Measurements from ENCODE around the gene MTA1. TPM values are rescaled to one million over a fixed set of nuclear protein-coding genes. Genes with fewer than 3 reads are reported as not detected.

The MTA1 gene
- total RNA-seq, 2 experiments from 2014 or later, result 107 to 113 TPM

DNA sequence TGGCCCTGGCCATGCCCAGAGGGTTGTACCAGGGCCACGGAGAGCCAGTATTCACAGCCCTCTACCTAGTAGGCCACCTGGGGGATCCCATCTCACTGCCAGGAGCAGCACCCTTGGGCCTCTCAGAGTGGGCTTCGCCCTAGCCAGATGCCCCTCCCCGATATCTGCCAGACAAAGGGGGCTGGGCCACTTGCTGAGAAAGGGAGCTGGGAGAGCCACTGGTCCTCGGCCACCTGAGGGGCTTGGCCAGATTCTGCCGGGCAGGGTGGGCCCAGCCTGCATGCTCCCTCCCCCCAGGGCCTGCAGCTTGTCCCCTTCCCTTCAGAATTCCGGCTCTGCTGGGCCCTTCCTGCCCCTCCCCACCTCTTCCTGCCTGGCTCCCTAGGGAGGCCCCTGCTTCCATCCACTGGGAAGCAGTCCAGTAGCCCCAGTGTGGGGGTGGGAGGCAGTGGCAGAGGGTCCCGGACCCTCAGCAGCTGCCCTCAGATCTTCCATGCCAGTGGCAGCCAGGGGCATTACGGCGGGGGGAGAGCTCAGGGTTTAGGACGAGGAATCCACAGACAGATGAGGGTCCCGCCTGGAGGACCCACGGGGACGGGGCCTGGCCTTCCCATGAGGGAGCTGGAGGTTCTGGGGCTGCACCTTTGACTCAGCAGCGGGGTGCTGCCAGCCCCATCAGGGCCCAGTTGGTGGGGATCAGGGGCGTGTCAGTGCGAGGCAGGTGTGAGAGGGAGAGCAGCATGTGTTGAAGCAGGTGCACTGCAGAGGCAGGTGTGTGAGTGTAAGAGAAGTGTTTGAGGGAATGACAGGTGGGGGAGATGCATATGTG is 57.4 kb downstream of the MTA1 start:
- TF ChIP-seq, protein P1, sequence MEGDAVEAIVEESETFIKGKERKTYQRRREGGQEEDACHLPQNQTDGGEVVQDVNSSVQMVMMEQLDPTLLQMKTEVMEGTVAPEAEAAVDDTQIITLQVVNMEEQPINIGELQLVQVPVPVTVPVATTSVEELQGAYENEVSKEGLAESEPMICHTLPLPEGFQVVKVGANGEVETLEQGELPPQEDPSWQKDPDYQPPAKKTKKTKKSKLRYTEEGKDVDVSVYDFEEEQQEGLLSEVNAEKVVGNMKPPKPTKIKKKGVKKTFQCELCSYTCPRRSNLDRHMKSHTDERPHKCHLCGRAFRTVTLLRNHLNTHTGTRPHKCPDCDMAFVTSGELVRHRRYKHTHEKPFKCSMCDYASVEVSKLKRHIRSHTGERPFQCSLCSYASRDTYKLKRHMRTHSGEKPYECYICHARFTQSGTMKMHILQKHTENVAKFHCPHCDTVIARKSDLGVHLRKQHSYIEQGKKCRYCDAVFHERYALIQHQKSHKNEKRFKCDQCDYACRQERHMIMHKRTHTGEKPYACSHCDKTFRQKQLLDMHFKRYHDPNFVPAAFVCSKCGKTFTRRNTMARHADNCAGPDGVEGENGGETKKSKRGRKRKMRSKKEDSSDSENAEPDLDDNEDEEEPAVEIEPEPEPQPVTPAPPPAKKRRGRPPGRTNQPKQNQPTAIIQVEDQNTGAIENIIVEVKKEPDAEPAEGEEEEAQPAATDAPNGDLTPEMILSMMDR (IDR thresholded peaks at IDR 0.05), result no peak
- H3K4me3 Mint-ChIP-seq, result peak overlapping the region; percentile 84
- Histone ChIP-seq H3K27ac (ENCODE audit: low read depth in 1 of 2, low read length in 2 of 2) (no peak overlapping the region), H3K36me3 (ENCODE audit: insufficient read depth, low read length) (no peaks in the 10 kb centered on the region), H3K27me3 (ENCODE audit: control insufficient read depth in 1 of 2, insufficient read depth in 2 of 2, low read length in 2 of 2) (peaks cover 10% of the 10 kb centered on the region in 2 experiments), H3K9me3 (ENCODE audit: control insufficient read depth in 1 of 2, insufficient read depth in 1 of 2, low read length in 2 of 2) (peaks cover 0 to 22% of the 10 kb centered on the region in 2 experiments), H3K4me3 (ENCODE audit: low read length) (no peak overlapping the region), H3K4me1 (ENCODE audit: insufficient read depth, low read length) (peaks cover 86% of the 10 kb centered on the region)
- intact Hi-C loops (cut with DNase I, micrococcal nuclease), result no loop called here
- no peaks in the 10 kb centered on the region for H3K27me3 Mint-ChIP-seq
- peaks cover 4% of the 10 kb centered on the region for H3K36me3 Mint-ChIP-seq (ENCODE audit: low read depth)
- H3K27ac Mint-ChIP-seq, result peak overlapping the region; percentile 72
- ChIA-PET POLR2A (interaction anchor here (1.0 to 7.7 kb wide), 3 partner anchors 13 to 185 kb away, joined by 3 to 154 read pairs (median 4); partner anchors contain the start of genes PACS2 and TEDC1), CTCF (interaction anchor here (0.6 to 2.7 kb wide), 2 partner anchors 13 to 419 kb away, joined by 3 to 12 read pairs; no protein-coding TSS in a partner anchor)
- DNase-seq, result peak in 1 of 14 experiments; percentile 13
- H3K4me1 Mint-ChIP-seq (ENCODE audit: low read depth), result peaks cover 39% of the 10 kb centered on the region
- no peaks in the 10 kb centered on the region for H3K9me3 Mint-ChIP-seq
- ATAC-seq (ENCODE audit: poor library complexity), result no peak

DNA sequence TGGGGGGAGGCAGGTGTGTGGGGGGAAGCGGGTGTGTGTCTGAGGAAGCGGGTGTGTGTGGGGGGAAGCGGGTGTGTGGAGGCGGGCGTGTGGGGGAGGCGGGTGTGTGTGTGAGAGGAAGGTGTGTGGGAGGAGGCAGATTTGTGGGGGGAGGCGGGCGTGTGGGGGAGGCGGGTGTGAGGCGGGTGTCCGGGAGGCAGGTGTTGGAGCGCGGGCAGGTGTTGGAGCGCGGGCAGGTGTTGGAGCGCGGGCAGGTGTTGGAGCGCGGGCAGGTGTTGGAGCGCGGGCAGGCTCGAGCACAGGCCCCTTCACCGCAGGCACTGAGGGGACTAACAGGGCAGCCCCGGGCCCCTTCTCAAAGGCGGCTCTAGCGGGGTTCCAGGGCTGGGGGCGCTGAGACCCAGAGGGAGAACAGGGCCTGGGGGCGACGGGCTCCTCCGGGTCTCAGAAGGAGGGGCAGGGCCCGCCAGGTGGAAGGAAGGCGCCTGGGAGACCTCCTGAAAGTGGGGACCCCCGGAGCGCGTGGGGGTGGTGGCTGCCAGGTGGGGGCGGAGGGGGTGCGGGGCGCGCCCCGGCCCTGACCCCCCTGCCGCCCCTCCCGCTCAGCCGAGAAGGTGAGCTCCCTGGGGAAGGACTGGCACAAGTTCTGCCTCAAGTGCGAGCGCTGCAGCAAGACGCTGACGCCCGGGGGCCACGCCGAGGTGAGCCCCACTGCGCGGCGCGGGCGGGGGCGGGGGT is 58.2 kb downstream of the MTA1 start:
- Histone ChIP-seq H3K4me1 (ENCODE audit: insufficient read depth, low read length) (peaks cover 89% of the 10 kb centered on the region), H3K27ac (ENCODE audit: low read depth in 1 of 2, low read length in 2 of 2) (peak overlapping the region in 1 of 2 donors; percentile 59), H3K4me3 (ENCODE audit: low read length) (peak overlapping the region; percentile 38), H3K9me3 (ENCODE audit: control insufficient read depth in 1 of 2, insufficient read depth in 1 of 2, low read length in 2 of 2) (peaks cover 0 to 22% of the 10 kb centered on the region in 2 experiments), H3K36me3 (ENCODE audit: insufficient read depth, low read length) (no peaks in the 10 kb centered on the region), H3K27me3 (ENCODE audit: control insufficient read depth in 1 of 2, insufficient read depth in 2 of 2, low read length in 2 of 2) (peaks cover 10% of the 10 kb centered on the region in 2 experiments)
- no peaks in the 10 kb centered on the region for H3K9me3 Mint-ChIP-seq
- peak overlapping the region; percentile 72 for H3K27ac Mint-ChIP-seq
- DNase-seq (peak in 13 of 14 experiments; percentile 49 to 92 (median 68)), ATAC-seq (ENCODE audit: poor library complexity) (peak; percentile 21)
- H3K36me3 Mint-ChIP-seq (ENCODE audit: low read depth), result peaks cover 6% of the 10 kb centered on the region
- H3K4me1 Mint-ChIP-seq (ENCODE audit: low read depth), result peaks cover 47% of the 10 kb centered on the region
- no peaks in the 10 kb centered on the region for H3K27me3 Mint-ChIP-seq
- ChIA-PET CTCF (interaction anchor here (0.6 to 1.6 kb wide), 2 partner anchors 12 to 420 kb away, joined by 3 to 10 read pairs; partner anchors contain the start of gene TEDC1), POLR2A (interaction anchor here (7.7 kb wide), 1 partner anchor 13 kb away, joined by 154 read pairs; the partner anchor contains the start of gene TEDC1)
- peak overlapping the region; percentile 84 for H3K4me3 Mint-ChIP-seq
- TF ChIP-seq, protein P1 (IDR thresholded peaks at IDR 0.05), result no peak
- intact Hi-C loops (cut with DNase I, micrococcal nuclease), result no loop called here
